ENCODE results near the gene SSTR5.

- TF ChIP-seq EZH2 (IDR thresholded peaks at IDR 0.05; ENCODE audit: low read depth), result no peak
- TF ChIP-seq CTCF (conservative IDR thresholded peaks at IDR 0.05), result no peak
Observed at GRCh38 chr16:1109648-1110047, 37.1 kb downstream of the SSTR5 start.
